Left ventricle myocardium superior (tissue), 1 donor: Measurements from ENCODE around the gene NOXA1. TPM values are rescaled to one million over a fixed set of nuclear protein-coding genes. Genes with fewer than 3 reads are reported as not detected.
"Not testable (repeated sequence)": the region's sequence is repeated elsewhere in the genome, so short reads cannot be mapped to it uniquely, and the experiment has no call there.

Source experiments
- ATAC-seq: fragments of 200-7000 bp; cut with Tn5 transposase; one replicate; pipeline ENCODE4 v1.9.1; 2020; ENCODE audit warnings: mild to moderate bottlenecking, moderate library complexity
- DNase-seq: peaks from one replicate; pipeline ENCODE4 v3.0.0-alpha.2; 2020
- intact Hi-C: fragments of 100-400 bp; cut with micrococcal nuclease; formaldehyde crosslinking; loops from one replicate; pipeline ENCODE4 v1.11.0; 2022
- total RNA-seq: library from RNA; stranded (reverse); fragmentation: NEBNext Ultra II Directional; extraction: Animal tissue kit (Norgen Biotek cat#: 25700); gene quantifications from one replicate; pipeline ENCODE4 v1.2.1, GENCODE V29; 2021
- donor health status: DM: no; HTN: yes; CAD: no; lungs with severe emphysema.

Gene NOXA1
- total RNA-seq, 1 donor from 2014 or later, result 1.9 TPM

DNA sequence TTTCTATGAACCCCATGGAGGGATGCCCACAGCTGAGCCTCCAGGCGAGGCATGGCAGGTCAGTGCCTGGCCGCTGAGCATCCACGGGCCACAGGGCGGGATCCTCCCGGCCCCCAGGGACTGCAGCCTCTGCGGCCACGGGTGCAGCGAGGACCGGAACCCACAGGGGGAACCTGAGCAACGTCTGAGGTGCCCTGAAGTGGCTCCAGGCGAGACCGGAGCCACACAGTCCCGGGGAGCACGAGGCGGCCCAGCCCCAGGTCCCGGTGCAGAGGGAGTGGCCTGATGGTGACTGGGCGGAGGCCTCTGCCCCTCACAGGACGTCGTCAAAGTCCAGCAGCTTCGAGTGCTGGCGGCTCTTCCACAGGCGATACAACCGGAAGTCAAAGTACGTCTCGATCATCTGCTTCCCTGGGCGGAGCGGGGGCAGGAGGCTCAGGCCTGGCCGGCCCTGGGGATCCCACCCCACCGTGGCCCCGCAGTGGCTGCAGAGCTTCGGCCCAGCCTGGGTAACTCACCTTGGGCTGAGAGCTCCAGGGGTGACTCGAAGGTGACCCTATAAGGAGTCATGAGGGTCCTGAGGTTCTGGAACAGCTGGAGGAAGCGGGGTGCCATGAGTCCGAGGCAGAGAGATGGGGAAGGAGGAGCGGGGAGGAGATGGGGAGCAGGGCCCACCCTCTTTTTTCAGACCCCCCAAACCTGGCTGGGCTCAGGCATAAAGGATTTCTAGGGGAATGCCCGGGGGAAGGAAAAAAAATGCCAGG lies 26.1 kb downstream of the NOXA1 start:
- intact Hi-C loops, result no loop called here
- ATAC-seq, result no peak
- DNase-seq, result no peak

DNA sequence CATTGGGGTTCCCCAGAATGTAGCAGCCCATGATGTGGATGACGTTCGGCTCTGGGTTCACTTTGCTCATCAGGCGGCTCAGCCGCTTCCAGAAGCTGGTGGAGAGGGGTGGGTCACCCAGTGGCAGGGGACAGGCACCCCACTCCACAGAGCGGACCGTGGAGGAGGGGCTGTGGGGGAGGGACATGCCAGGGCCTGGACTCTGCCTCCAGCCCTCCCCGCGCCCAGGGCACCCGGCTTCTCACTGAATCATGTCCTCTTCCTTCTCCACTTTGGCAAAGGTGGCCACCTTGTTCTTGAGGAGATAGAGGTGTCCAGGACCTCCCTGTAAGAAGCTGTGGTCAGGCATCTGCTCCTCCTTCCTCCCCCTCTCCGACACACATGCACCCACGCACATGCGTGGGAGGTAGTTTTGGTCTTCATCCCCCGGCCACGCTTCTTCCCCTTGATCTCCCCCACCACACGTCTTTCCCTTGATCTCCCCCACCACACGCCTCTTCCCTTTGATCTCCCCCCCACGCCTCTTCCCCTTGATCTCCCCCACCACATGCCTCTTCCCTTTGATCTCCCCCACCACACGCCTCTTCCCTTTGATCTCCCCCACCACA lies 26.8 kb downstream of the NOXA1 start:
- intact Hi-C loops, result no loop called here
- no peak for DNase-seq
- no peak for ATAC-seq

DNA sequence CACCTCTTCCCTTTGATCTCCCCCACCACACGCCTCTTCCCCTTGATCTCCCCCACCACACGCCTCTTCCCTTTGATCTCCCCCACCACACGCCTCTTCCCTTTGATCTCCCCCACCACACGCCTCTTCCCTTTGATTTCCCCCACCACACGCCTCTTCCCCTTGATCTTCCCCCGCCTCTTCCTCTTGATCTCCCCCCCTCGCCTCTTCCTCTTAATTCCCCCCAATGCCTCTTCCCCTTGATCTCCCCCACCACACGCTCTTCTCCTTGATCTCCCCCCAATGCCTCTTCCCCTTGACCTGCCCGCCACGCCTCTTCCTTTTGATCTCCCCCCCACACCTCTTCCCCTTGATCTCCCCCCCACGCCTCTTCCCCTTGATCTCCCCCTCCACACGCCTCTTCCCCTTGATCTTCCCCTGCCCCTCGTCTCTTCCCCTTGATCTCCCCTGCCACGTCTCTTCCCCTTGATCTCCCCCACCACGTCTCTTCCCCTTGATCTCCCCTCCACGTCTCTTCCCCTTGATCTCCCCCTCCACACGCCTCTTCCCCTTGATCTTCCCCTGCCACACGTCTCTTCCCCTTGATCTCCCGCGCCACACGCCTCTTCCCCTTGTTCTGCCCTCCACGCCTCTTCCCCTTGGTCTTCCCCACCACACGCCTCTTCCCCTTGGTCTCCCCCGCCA lies 27.5 kb downstream of the NOXA1 start:
- intact Hi-C loops, DNase-seq: not testable (repeated sequence)

DNA sequence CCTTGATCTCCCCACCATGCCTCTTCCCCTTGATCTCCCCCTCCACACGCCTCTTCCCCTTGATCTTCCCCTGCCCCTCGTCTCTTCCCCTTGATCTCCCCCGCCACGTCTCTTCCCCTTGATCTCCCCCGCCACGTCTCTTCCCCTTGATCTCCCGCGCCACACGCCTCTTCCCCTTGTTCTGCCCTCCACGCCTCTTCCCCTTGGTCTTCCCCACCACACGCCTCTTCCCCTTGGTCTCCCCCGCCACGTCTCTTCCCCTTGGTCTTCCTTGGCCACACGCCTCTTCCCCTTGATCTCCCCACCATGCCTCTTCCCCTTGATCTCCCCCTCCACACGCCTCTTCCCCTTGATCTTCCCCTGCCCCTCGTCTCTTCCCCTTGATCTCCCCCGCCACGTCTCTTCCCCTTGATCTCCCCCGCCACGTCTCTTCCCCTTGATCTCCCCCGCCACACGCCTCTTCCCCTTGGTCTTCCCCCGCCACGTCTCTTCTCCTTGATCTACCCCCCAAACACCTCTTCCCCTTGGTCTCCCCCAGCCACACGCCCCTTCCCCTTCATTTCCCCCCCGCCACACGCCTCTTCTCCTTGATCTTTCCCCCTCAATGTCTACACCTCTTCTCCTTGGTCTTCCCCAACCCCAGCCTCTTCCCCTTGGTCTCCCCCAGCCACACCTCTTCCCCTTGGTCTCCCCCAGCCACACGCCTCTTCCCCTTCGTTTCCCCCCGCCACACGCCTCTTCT lies 28.2 kb downstream of the NOXA1 start:
- intact Hi-C loops, DNase-seq, ATAC-seq: not testable (repeated sequence)

More for the DNA sequence above, 27.5 kb downstream of the NOXA1 start:
- ATAC-seq, result not testable (repeated sequence)

DNA sequence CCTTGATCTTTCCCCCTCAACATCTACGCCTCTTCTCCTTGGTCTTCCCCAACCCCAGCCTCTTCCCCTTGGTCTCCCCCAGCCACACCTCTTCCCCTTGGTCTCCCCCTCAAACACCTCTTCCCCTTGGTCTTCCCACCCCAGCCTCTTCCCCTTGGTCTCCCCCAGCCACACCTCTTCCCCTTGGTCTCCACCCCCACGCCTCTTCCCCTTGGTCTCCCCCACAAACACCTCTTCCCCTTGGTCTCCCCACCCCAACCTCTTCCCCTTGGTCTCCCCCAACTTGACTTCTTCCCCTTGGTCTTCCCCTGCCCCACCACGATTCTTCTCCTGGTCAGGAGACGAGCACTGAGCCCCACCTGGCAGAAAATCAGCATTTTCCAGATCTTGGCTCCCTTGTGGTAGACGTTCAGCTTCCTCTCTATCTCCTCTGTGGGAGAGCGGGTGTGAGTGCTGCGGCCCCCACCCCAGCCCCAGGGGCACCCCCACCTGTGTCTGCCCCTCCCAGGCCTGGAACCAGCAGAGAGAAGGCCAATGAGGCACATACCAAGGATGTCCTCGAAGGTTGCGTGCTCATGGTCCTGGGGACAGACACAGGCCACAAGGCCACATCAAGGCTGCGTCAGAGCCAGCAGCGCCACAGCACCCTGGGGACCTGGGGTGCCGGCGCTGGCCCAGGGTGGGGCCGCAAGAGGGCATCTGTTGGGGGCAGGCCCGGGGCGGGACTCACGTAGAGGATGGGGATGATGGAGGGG lies 29.0 kb downstream of the NOXA1 start:
- intact Hi-C loops, result no loop called here
- no peak for DNase-seq

DNA sequence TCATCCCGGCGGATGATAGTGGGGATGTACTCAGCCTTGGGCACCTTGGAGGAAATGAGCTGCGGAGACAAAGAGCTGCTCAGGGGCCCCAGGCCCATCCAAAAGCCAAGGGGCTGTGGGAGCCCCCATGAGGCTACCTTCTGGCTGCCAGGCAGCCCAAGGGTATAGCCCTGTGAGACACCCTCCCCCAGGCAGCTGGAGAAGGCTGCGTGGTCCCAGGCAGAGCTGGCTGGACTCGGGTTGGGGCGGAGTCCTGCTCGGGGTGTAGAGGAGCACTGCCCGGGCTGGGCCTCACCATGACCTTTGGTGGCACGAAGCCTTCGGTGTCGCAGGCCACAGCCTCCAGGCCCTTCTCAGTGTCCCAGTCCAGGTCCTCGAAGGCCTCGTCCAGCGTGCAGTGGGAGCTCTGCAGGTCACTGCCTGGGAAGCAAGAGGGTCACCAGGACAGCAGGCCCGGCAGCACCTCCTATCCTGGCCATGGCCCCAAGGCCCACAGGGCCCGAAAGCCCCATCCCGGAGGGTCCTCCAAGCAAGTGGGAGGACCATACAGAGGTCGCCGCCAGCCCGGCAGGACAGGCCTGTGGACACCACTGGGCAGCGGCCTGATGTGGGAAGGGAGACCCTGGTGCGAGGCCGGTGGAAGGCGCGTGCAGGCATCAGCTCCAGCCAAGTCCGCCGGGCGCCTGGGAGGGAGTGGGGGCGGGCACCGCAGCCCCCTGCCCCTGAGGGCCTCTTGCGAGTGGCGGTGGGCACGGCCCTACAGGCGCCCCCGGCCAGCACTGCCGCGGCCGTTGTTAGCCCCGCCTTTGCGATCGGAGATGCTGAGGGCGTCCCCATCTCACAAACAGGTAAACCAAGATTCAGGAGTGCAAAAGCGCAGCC lies 29.8 kb downstream of the NOXA1 start:
- intact Hi-C loops, result no loop called here
- no peak for DNase-seq

More for the DNA sequence above, 29.0 kb downstream of the NOXA1 start:
- ATAC-seq, result no peak

DNA sequence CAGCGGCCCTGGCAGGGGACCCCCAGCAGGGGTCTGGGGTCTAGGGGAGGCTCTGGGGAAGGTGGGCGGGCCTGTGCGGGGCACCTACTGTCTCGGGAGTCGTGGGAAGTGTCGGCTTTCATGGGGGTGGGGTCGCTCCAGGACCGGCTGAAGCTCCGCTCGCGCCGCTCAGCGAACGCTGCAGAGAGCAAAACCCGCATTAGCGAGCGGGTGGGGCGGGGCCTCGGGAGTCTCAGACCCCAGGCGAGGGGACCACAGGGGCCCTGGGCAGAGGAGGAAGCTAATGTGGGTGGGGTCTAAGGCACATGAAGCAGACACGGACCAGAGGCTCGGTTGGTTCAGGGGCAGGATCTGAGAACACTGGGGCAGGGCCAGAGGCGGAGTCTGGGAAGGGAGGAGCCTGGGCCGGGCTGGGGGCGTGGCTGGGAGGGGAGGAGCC lies 30.5 kb downstream of the NOXA1 start:
- intact Hi-C loops, result no loop called here
- DNase-seq, result peak; percentile 75
- ATAC-seq, result peak; percentile 64

More for the DNA sequence above, 29.8 kb downstream of the NOXA1 start:
- ATAC-seq, result no peak

DNA sequence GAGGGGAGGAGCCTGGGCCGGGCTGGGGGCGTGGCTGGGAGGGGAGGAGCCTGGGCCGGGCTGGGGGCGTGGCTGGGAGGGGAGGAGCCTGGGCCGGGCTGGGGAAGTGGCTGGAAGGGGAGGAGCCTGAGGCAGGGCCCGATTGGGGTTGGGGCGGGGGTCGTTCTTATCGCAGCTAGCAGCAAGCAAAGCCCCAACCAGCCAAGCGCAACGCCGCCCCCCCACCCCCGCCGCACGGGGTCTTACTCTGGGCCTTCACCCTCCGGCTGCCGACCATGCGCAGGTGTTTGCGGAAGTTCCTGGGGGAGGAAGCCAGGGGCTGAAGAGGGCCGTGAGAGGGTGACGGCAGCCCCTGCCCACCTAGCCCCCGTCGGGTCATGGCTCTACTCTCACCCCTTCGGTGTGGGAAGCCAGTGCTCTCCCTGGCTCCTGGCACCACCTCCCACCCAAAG lies 31.0 kb downstream of the NOXA1 start:
- intact Hi-C loops, result no loop called here
- ATAC-seq (peak; percentile 42), DNase-seq (peak; percentile 67)

DNA sequence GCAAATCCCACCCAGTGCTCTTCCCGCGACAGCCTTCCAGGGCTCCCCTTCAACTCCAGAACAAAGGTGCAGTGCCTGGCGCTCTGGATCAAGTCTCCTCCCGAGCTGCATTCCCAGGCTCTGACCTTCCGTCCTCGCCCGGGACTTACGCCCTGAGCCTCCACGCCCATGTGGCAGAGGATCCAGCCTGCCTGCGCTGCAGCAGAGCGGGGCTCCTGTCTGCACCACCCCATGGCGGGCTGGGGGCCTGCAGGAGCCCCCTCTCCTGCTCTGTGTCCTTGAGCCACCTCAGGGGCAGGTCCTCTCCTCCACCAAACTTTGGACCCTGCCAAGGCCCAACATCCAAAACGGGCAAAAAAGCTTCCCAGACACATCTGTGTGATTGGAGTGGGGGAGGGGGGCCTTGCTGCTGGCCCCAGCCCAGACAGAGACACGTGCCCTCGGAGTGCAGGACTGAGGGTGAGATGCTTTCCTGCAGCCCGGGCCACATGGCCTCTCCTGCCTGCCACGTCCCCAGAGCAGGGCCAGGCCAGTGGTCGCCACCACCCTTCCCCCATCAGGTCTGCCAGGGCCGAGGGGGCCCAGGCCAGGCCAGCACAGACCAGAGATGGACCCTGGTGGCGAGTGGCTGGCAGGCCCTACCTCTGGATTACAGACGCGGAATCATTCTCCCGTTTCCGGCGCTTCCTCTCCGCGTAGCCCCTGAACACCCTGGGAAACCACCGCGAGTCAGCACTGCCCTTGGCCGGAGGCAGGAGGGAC lies 31.6 kb downstream of the NOXA1 start:
- peak; percentile 42 for DNase-seq
- intact Hi-C loops, result no loop called here
- ATAC-seq, result peak; percentile 7

DNA sequence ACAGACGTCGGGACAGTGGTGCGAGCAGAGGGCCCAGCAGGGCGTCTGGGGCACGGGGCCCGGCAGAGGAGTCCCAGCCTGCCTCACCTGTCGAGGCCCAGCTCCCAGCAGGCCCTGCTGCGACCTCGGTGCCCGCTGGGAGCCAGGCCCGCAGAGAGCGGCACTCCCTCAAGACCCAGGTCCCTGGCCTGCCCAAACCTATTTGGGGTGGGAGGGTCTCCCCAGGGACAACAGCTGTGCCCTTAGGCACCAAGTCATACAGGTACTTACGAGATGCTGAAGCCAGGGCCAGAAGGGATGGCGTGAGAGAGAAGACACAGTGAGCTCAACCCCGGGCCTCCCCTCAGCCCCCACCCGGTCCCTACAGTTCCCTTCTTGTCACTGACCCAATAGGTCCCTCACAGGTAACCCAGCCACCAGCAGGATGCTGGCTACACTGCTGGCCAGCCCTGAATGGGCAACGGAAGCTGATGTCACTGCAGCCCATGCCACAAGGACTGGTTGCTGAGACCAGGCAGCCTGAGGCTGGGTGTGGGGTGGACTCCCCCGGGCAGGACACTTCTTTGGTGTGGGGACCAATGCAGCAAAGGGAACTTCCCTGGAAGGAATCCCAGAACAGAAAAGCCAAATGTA lies 32.3 kb downstream of the NOXA1 start:
- intact Hi-C loops, result no loop called here
- DNase-seq (no peak), ATAC-seq (no peak)

DNA sequence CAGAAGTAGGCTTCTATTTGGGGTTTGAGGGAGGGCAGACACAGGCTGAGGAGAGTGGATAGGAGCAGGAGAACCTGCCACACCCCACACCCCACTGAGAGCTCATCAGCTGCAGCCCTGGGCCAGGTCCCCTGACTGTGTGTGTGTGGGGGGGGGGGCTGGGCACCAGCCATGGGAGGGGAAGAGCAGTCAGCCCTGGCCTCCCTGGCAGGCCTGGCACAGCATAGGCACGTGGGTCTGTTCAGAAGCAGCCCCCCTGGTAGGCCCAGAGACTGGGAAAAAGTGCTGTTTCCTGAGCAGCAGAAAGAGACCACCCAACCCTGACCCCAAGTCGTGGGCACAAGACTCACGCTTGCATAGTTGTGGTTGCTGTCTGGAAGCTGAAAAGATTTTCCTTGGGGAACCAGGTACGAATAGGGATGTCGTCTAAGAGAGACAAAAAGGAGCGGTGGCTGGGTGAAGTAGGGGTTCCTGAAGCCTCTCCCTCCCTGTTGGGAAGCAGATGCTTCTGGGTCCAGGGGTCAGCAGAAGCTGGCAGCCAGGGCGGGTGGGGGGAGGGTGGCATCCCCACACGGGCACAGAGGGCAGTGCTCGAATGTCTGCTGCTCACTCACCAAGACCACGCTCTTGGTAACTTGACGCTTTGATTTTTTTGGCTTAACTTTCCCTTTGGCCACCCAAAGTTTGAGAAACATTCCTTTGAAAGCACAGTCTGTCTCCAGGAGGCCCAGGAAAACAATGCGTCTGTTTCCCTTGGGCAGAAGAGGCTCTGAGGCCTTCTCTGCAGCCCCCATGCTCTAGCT lies 33.1 kb downstream of the NOXA1 start:
- no peak for DNase-seq
- intact Hi-C loops, result no loop called here
- ATAC-seq, result no peak

DNA sequence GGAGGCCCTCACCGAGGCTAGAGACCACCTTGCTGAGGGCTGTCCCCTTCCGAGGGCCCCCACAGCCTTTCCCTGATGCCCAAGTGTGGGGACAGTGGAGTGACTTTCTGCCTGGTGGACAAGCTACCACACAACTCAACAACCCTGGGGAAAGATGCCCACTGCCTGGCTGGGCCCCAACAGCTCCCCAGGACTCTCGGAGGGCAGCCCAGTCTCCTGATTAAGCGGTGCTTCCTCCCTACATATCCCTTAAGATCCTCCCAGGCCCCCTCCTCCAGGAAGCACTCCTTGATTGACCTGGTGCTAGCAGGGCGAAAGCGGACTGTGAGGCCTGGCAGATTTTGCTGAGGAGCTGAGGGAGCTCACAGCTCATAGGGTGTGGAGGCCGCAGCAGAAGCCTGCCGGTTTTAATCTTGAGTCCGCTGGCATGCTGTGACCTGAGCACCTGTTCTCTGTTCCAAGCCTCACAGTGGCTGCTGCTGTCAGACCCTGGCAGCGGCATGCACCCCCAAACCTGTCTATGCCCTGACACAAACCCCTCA lies 33.7 kb downstream of the NOXA1 start:
- no peak for DNase-seq
- intact Hi-C loops, result no loop called here

DNA sequence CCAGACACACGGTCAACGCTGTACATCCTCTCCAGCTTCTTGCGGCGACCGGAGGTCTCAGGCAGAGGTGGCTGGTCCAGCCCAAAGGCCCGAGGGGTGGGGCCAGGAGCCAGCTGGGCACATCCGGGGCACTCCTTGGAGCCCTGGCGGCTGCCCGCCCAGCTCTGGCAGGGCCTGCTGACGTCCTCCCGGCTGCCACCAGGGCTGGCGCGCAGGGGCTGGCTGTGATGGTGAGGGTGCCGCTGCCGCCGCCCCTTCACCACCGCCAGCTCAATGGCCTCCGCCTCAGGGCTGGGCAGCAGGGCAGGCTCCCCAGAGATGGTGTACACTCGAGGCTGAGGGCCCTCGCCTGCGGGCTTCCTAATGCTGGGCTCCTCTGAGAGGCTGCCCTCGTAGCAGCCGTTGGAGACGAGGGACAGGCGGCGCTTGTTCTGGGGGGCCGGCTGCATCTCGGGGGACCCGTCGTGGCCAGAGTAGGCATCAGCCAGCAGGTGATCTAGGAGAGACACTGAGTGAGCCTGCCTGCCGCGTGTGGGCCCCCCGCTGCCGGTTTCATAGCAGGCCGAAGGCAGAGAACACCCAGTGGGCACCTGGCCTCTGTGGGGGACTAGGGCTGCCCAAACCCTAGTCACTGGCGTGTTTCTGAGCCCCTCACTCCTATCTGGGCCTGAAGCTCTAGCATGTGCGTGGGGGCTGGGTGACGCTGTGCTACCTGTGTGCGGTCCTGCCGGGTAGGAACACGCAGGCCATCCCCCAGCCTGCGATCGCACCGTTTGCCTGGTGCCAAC lies 34.4 kb downstream of the NOXA1 start:
- ATAC-seq (no peak), DNase-seq (peak; percentile 38)
- intact Hi-C loops, result no loop called here

More for the DNA sequence above, 33.7 kb downstream of the NOXA1 start:
- no peak for ATAC-seq

DNA sequence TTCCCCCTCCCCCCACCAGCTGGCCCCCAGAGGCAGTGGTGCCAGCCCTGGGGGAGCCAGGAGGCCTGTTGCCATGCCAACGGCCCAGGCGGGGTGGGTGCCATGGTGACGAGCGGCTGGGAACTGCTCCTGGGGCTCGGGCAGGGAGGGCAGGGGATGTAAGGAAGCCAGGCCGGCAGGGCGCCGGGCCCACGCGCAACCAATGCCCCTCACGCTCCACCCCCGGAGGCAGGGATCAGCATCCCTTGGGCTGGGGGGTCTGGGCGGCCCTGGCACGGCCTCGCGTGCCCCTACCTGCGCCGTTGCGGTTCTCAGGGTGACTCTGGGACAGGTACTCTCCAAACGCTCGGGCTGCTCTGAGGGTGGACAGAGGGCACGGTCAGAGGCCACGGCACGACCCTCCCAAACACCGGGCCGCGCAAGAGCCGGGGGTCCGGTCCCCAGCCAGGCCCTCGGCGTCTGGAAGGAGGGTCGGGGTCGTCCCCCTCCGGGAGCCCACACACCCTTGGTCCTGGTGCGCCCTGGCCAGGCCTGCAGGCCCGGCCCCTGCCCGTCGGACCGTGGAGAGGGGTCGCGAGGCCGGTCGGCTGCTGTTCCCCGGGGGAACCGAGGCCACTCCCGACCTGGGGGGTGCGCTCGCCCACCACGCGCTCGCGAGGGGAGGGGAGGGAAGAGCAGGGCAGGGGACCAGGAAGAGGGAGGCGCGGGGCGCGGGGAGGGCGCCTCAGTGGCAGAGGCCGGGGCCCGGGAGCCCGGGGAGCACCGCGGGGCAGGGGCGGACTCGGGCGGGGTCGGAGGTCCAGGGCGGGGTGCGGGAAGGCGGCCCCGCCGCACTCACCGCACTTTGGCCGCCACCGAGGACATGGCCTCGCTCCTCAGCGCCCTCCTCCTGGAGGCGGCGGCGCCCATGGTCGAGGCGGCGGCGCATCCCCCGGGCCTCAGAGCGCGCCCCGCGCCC lies 35.3 kb downstream of the NOXA1 start:
- DNase-seq (peak; percentile 44), ATAC-seq (no peak)
- intact Hi-C loops, result no loop called here
